Activated CD4-positive, alpha-beta T cell treated with anti-CD3 and anti-CD28 coated beads for 36 hours (primary cell): Measurements from ENCODE around the gene TSPAN5. TPM values are rescaled to one million over a fixed set of nuclear protein-coding genes. Genes with fewer than 3 reads are reported as not detected.

Experiments used
- ATAC-seq: fragments of 200-7000 bp; cut with Tn5 transposase; one replicate; pipeline ENCODE4 v1.10.0; 2021; ENCODE audit warnings: mild to moderate bottlenecking, moderate library complexity
- CTCF ChIA-PET: fragments of 350-600 bp; sonication (Branson Sonifier 250); formaldehyde crosslinking; loops from one replicate; lab custom pipeline; 2021; ENCODE audit warnings: antibody characterized with exemption; lab: Charles Lee
- POLR2A ChIA-PET: fragments of 350-600 bp; sonication (Branson Sonifier 250); formaldehyde crosslinking; loops from one replicate; lab custom pipeline; 2021; ENCODE audit warnings: antibody characterized with exemption, inconsistent platforms; lab: Charles Lee
- DNase-seq: peaks from one replicate; pipeline ENCODE4 v3.0.0-alpha.2; 2020
- H3K27ac Mint-ChIP-seq: one replicate; pipeline ENCODE4 v1.8.0; 2021; ENCODE audit warnings: mixed read lengths
- H3K27me3 Mint-ChIP-seq: one replicate; pipeline ENCODE4 v1.8.0; 2021; ENCODE audit warnings: mixed read lengths
- H3K36me3 Mint-ChIP-seq: one replicate; pipeline ENCODE4 v1.8.0; 2021; ENCODE audit warnings: low read depth, mixed read lengths
- H3K4me1 Mint-ChIP-seq: one replicate; pipeline ENCODE4 v1.8.0; 2021; ENCODE audit warnings: mixed read lengths
- H3K4me3 Mint-ChIP-seq: one replicate; pipeline ENCODE4 v1.8.0; 2021; ENCODE audit warnings: mild to moderate bottlenecking, moderate library complexity, mixed read lengths
- H3K9me3 Mint-ChIP-seq: one replicate; pipeline ENCODE4 v1.8.0; 2021; ENCODE audit warnings: low read depth, mixed read lengths
- intact Hi-C, 2 experiments: fragments of 100-400 bp; cut with DNase I in 1 of 2; cut with micrococcal nuclease in 1 of 2; formaldehyde crosslinking; loops; one replicate each; pipeline versions ENCODE4 v1.14.2 to v1.15.1; 2022 to 2024; cut with DNase I, micrococcal nuclease
- total RNA-seq, 2 experiments: library from RNA; stranded (reverse); gene quantifications; one replicate each; pipeline ENCODE4 v1.2.3, GENCODE V29; 2021

TSPAN5 gene
- total RNA-seq, 2 experiments from 2014 or later: 18.4 to 23.6 TPM

- CTCF ChIA-PET: interaction anchor here (1.0 kb wide), 1 partner anchor 15 kb away, joined by 4 read pairs; no protein-coding TSS in a partner anchor
- peaks cover 13% of the 10 kb centered on the region for H3K36me3 Mint-ChIP-seq
- no peaks in the 10 kb centered on the region for H3K9me3 Mint-ChIP-seq
- POLR2A ChIA-PET: no interaction called here
- H3K4me1 Mint-ChIP-seq: peaks cover 41% of the 10 kb centered on the region
- no peak overlapping the region for H3K27ac Mint-ChIP-seq
- H3K4me3 Mint-ChIP-seq: no peak overlapping the region
- no peak for ATAC-seq
- no peaks in the 10 kb centered on the region for H3K27me3 Mint-ChIP-seq
- DNase-seq: no peak
- intact Hi-C loops: no loop called here
These were observed 150.2 kb downstream of the TSPAN5 start for GRCh38 chr4:98508248-98508647.

GRCh38 chr4:98507299-98507698 is 151.1 kb downstream of the TSPAN5 start:
- H3K9me3 Mint-ChIP-seq: no peaks in the 10 kb centered on the region
- DNase-seq (no peak), ATAC-seq (no peak)
- H3K4me3 Mint-ChIP-seq: no peak overlapping the region
- no peak overlapping the region for H3K27ac Mint-ChIP-seq
- ChIA-PET POLR2A (no interaction called here), CTCF (interaction anchor here (1.0 kb wide), 1 partner anchor 16 kb away, joined by 4 read pairs; no protein-coding TSS in a partner anchor)
- no peaks in the 10 kb centered on the region for H3K27me3 Mint-ChIP-seq
- H3K4me1 Mint-ChIP-seq: peaks cover 36% of the 10 kb centered on the region
- intact Hi-C loops: no loop called here
- H3K36me3 Mint-ChIP-seq: peaks cover 13% of the 10 kb centered on the region

- ChIA-PET POLR2A (no interaction called here), CTCF (interaction anchor here (0.6 to 1.3 kb wide), 2 partner anchors 20 to 956 kb away, joined by 3 to 4 read pairs; no protein-coding TSS in a partner anchor)
- Mint-ChIP-seq H3K36me3 (peaks cover 19% of the 10 kb centered on the region), H3K27ac (no peak overlapping the region), H3K4me3 (no peak overlapping the region), H3K9me3 (no peaks in the 10 kb centered on the region), H3K4me1 (peaks cover 42% of the 10 kb centered on the region), H3K27me3 (no peaks in the 10 kb centered on the region)
- DNase-seq (no peak), ATAC-seq (no peak)
- intact Hi-C loops: no loop called here
These were observed 151.8 kb downstream of the TSPAN5 start for GRCh38 chr4:98506462-98507132.

GRCh38 chr4:98505992-98506391 is 152.4 kb downstream of the TSPAN5 start:
- POLR2A ChIA-PET: no interaction called here
- peaks cover 44% of the 10 kb centered on the region for H3K4me1 Mint-ChIP-seq
- ATAC-seq (no peak), DNase-seq (no peak)
- H3K27ac Mint-ChIP-seq: no peak overlapping the region
- CTCF ChIA-PET: interaction anchor here (1.3 kb wide), 1 partner anchor 21 kb away, joined by 4 read pairs; no protein-coding TSS in a partner anchor
- no peaks in the 10 kb centered on the region for H3K9me3 Mint-ChIP-seq
- H3K27me3 Mint-ChIP-seq: no peaks in the 10 kb centered on the region
- H3K4me3 Mint-ChIP-seq: no peak overlapping the region
- H3K36me3 Mint-ChIP-seq: peaks cover 25% of the 10 kb centered on the region
- intact Hi-C loops: no loop called here

GRCh38 chr4:98504091-98504490 is 154.3 kb downstream of the TSPAN5 start:
- ChIA-PET CTCF (no interaction called here), POLR2A (no interaction called here)
- Mint-ChIP-seq H3K4me3 (no peak overlapping the region), H3K27ac (no peak overlapping the region), H3K36me3 (peaks cover 25% of the 10 kb centered on the region), H3K4me1 (peaks cover 30% of the 10 kb centered on the region), H3K9me3 (no peaks in the 10 kb centered on the region), H3K27me3 (no peaks in the 10 kb centered on the region)
- DNase-seq (no peak), ATAC-seq (no peak)
- intact Hi-C loops: no loop called here

GRCh38 chr4:98503676-98504075 is 154.7 kb downstream of the TSPAN5 start:
- Mint-ChIP-seq H3K27me3 (no peaks in the 10 kb centered on the region), H3K4me1 (peaks cover 26% of the 10 kb centered on the region), H3K4me3 (no peak overlapping the region), H3K9me3 (no peaks in the 10 kb centered on the region), H3K36me3 (peaks cover 22% of the 10 kb centered on the region), H3K27ac (no peak overlapping the region)
- no peak for ATAC-seq
- DNase-seq: no peak
- POLR2A ChIA-PET: no interaction called here
- intact Hi-C loops: no loop called here
- CTCF ChIA-PET: no interaction called here

- H3K9me3 Mint-ChIP-seq: no peaks in the 10 kb centered on the region
- H3K4me1 Mint-ChIP-seq: peaks cover 21% of the 10 kb centered on the region
- no peaks in the 10 kb centered on the region for H3K27me3 Mint-ChIP-seq
- DNase-seq: no peak
- H3K36me3 Mint-ChIP-seq: peaks cover 23% of the 10 kb centered on the region
- CTCF ChIA-PET: no interaction called here
- H3K27ac Mint-ChIP-seq: no peak overlapping the region
- no peak for ATAC-seq
- POLR2A ChIA-PET: no interaction called here
- no peak overlapping the region for H3K4me3 Mint-ChIP-seq
- intact Hi-C loops: no loop called here
These were observed 155.8 kb downstream of the TSPAN5 start for GRCh38 chr4:98502624-98503023.

GRCh38 chr4:98502031-98502430 is 156.4 kb downstream of the TSPAN5 start:
- peaks cover 19% of the 10 kb centered on the region for H3K4me1 Mint-ChIP-seq

GRCh38 chr4:98501383-98501782 is 157.0 kb downstream of the TSPAN5 start:
- Mint-ChIP-seq H3K36me3 (peaks cover 24% of the 10 kb centered on the region), H3K9me3 (no peaks in the 10 kb centered on the region), H3K27ac (no peak overlapping the region), H3K4me1 (peaks cover 19% of the 10 kb centered on the region), H3K4me3 (no peak overlapping the region), H3K27me3 (no peaks in the 10 kb centered on the region)
- CTCF ChIA-PET: no interaction called here
- intact Hi-C loops: no loop called here
- POLR2A ChIA-PET: no interaction called here
- DNase-seq (no peak), ATAC-seq (no peak)

More at GRCh38 chr4:98502031-98502430, 156.4 kb downstream of the TSPAN5 start:
- CTCF ChIA-PET: no interaction called here
- POLR2A ChIA-PET: no interaction called here
- Mint-ChIP-seq H3K36me3 (peaks cover 25% of the 10 kb centered on the region), H3K27me3 (no peaks in the 10 kb centered on the region), H3K27ac (no peak overlapping the region), H3K4me3 (no peak overlapping the region), H3K9me3 (no peaks in the 10 kb centered on the region)
- intact Hi-C loops: no loop called here
- no peak for ATAC-seq
- no peak for DNase-seq

- intact Hi-C loops: no loop called here
- CTCF ChIA-PET: interaction anchor here (0.6 to 1.4 kb wide), 2 partner anchors 16 to 508 kb away, joined by 3 to 4 read pairs; no protein-coding TSS in a partner anchor
- H3K27ac Mint-ChIP-seq: no peak overlapping the region
- no peak for DNase-seq
- H3K4me3 Mint-ChIP-seq: no peak overlapping the region
- ATAC-seq: no peak
- H3K27me3 Mint-ChIP-seq: no peaks in the 10 kb centered on the region
- H3K4me1 Mint-ChIP-seq: peaks cover 21% of the 10 kb centered on the region
- H3K36me3 Mint-ChIP-seq: peaks cover 16% of the 10 kb centered on the region
- POLR2A ChIA-PET: no interaction called here
- H3K9me3 Mint-ChIP-seq: no peaks in the 10 kb centered on the region
These were observed 159.6 kb downstream of the TSPAN5 start for GRCh38 chr4:98498774-98499173.

GRCh38 chr4:98496152-98496845 is 162.1 kb downstream of the TSPAN5 start:
- no peaks in the 10 kb centered on the region for H3K9me3 Mint-ChIP-seq
- ChIA-PET POLR2A (interaction anchor here (0.7 kb wide), 1 partner anchor 105 kb away, joined by 3 read pairs; no protein-coding TSS in a partner anchor), CTCF (interaction anchor here (1.5 kb wide), 1 partner anchor 13 kb away, joined by 4 read pairs; no protein-coding TSS in a partner anchor)

More at GRCh38 chr4:98496152-98496845, 162.1 kb downstream of the TSPAN5 start:
- Mint-ChIP-seq H3K4me3 (no peak overlapping the region), H3K27ac (no peak overlapping the region), H3K36me3 (peaks cover 6% of the 10 kb centered on the region), H3K4me1 (peaks cover 29% of the 10 kb centered on the region), H3K27me3 (no peaks in the 10 kb centered on the region)
- intact Hi-C loops: no loop called here
- DNase-seq (no peak), ATAC-seq (no peak)
